GM18517 (cell line): ENCODE data around the gene SCRN2.

Experiments used
- ATAC-seq: cut with Tn5 transposase; IDR thresholded peaks from one replicate; pipeline ENCODE4 v1.9.1; 2021; ENCODE audit warnings: mild to moderate bottlenecking, moderate library complexity; ENCODE audit not compliant: unreplicated experiment

Gene SCRN2

GRCh38 chr17:47847341-47848197 is 6.5 kb upstream of the SCRN2 start:
- no peak for ATAC-seq

GRCh38 chr17:47846716-47847340 is 5.8 kb upstream of the SCRN2 start:
- ATAC-seq, result no peak

- ATAC-seq, result no peak
Measured at GRCh38 chr17:47845716-47846075, 4.6 kb upstream of the SCRN2 start.

GRCh38 chr17:47844814-47845715 is 4.0 kb upstream of the SCRN2 start:
- ATAC-seq, result no peak

GRCh38 chr17:47844227-47844626 is 3.2 kb upstream of the SCRN2 start:
- no peak for ATAC-seq

- ATAC-seq, result no peak
Measured at GRCh38 chr17:47843391-47843730, 2.3 kb upstream of the SCRN2 start.

- ATAC-seq, result no peak
Measured at GRCh38 chr17:47841488-47842291, 617 bp upstream of the SCRN2 start.

GRCh38 chr17:47840001-47840741 is 902 bp downstream of the SCRN2 start:
- ATAC-seq, result no peak

- no peak for ATAC-seq
Measured at GRCh38 chr17:47839071-47839470, 2.0 kb downstream of the SCRN2 start.

GRCh38 chr17:47838636-47839035 is 2.4 kb downstream of the SCRN2 start:
- no peak for ATAC-seq

- no peak for ATAC-seq
Measured at GRCh38 chr17:47837401-47838039, 3.6 kb downstream of the SCRN2 start.

GRCh38 chr17:47836601-47837000 is 4.5 kb downstream of the SCRN2 start:
- ATAC-seq, result no peak

- ATAC-seq, result no peak
Measured at GRCh38 chr17:47834756-47835155, 6.3 kb downstream of the SCRN2 start.

GRCh38 chr17:47831934-47832327 is 9.1 kb downstream of the SCRN2 start:
- no peak for ATAC-seq

GRCh38 chr17:47831003-47831933 is 9.8 kb downstream of the SCRN2 start, which contains the start of the genes LRRC46 and MRPL10:
TSS of gene LRRC46 (plus strand) at chr17:47831670. CDS start at chr17:47831990, 320 bp downstream.
TSS of gene MRPL10 (minus strand) at chr17:47831541. CDS start at chr17:47831511, 30 bp downstream.
- peak; percentile 79 for ATAC-seq

GRCh38 chr17:47830396-47831002 is 10.6 kb downstream of the SCRN2 start:
- no peak for ATAC-seq

GRCh38 chr17:47829870-47830269 is 11.2 kb downstream of the SCRN2 start:
- ATAC-seq, result no peak

GRCh38 chr17:47823519-47823918 is 17.6 kb downstream of the SCRN2 start:
- no peak for ATAC-seq
